ENCODE measurements around the gene LENG8. TPM values are rescaled to one million over a fixed set of nuclear protein-coding genes. Genes with fewer than 3 reads are reported as not detected.

The LENG8 gene
- polyA plus RNA-seq, 3 donors: 119 to 275 (median 153) TPM

GRCh38 chr19:54418930-54419800 lies 29.8 kb upstream of the LENG8 start:
- no peak for DNase-seq (ENCODE audit: extremely low read depth in 1 of 11, low read depth in 9 of 11, low spot score in 4 of 11)

- no peak for DNase-seq (ENCODE audit: extremely low read depth in 1 of 11, low read depth in 9 of 11, low spot score in 4 of 11)
These were observed 29.0 kb upstream of the LENG8 start for GRCh38 chr19:54420068-54420382.

- DNase-seq (ENCODE audit: extremely low read depth in 1 of 11, low read depth in 9 of 11, low spot score in 4 of 11): peak in 1 of 11 donors; percentile 36
These were observed 28.4 kb upstream of the LENG8 start for GRCh38 chr19:54420383-54421168.

- DNase-seq (ENCODE audit: extremely low read depth in 1 of 11, low read depth in 9 of 11, low spot score in 4 of 11): no peak
These were observed 27.9 kb upstream of the LENG8 start for GRCh38 chr19:54421169-54421516.

- no peak for DNase-seq (ENCODE audit: extremely low read depth in 1 of 11, low read depth in 9 of 11, low spot score in 4 of 11)
These were observed 27.5 kb upstream of the LENG8 start for GRCh38 chr19:54421521-54421920.

- DNase-seq (ENCODE audit: extremely low read depth in 1 of 11, low read depth in 9 of 11, low spot score in 4 of 11): no peak
These were observed 26.9 kb upstream of the LENG8 start for GRCh38 chr19:54422136-54422535.

GRCh38 chr19:54424201-54424600 lies 24.8 kb upstream of the LENG8 start:
- DNase-seq (ENCODE audit: extremely low read depth in 1 of 11, low read depth in 9 of 11, low spot score in 4 of 11): no peak

- no peak for DNase-seq (ENCODE audit: extremely low read depth in 1 of 11, low read depth in 9 of 11, low spot score in 4 of 11)
These were observed 24.2 kb upstream of the LENG8 start for GRCh38 chr19:54424660-54425381.

- DNase-seq (ENCODE audit: extremely low read depth in 1 of 11, low read depth in 9 of 11, low spot score in 4 of 11): no peak
These were observed 23.6 kb upstream of the LENG8 start for GRCh38 chr19:54425382-54425723.

- no peak for DNase-seq (ENCODE audit: extremely low read depth in 1 of 11, low read depth in 9 of 11, low spot score in 4 of 11)
These were observed 22.6 kb upstream of the LENG8 start for GRCh38 chr19:54426291-54426931.

- DNase-seq (ENCODE audit: extremely low read depth in 1 of 11, low read depth in 9 of 11, low spot score in 4 of 11): no peak
These were observed 21.4 kb upstream of the LENG8 start for GRCh38 chr19:54427586-54427985.

GRCh38 chr19:54428323-54429175 lies 20.4 kb upstream of the LENG8 start:
- no peak for DNase-seq (ENCODE audit: extremely low read depth in 1 of 11, low read depth in 9 of 11, low spot score in 4 of 11)

- no peak for DNase-seq (ENCODE audit: extremely low read depth in 1 of 11, low read depth in 9 of 11, low spot score in 4 of 11)
These were observed 19.9 kb upstream of the LENG8 start for GRCh38 chr19:54429176-54429495.

- no peak for DNase-seq (ENCODE audit: extremely low read depth in 1 of 11, low read depth in 9 of 11, low spot score in 4 of 11)
These were observed 19.3 kb upstream of the LENG8 start for GRCh38 chr19:54429545-54430227.

GRCh38 chr19:54430306-54431254 lies 18.4 kb upstream of the LENG8 start:
- peak in 8 of 11 donors; percentile 49 to 74 (median 61) for DNase-seq (ENCODE audit: extremely low read depth in 1 of 11, low read depth in 9 of 11, low spot score in 4 of 11)

- DNase-seq (ENCODE audit: extremely low read depth in 1 of 11, low read depth in 9 of 11, low spot score in 4 of 11): no peak
These were observed 17.7 kb upstream of the LENG8 start for GRCh38 chr19:54431255-54431838.
